ENCODE data around the gene GSTT2.
"Not testable (repeated sequence)": the region's sequence is repeated elsewhere in the genome, so short reads cannot be mapped to it uniquely, and the experiment has no call there.

Gene GSTT2

DNA sequence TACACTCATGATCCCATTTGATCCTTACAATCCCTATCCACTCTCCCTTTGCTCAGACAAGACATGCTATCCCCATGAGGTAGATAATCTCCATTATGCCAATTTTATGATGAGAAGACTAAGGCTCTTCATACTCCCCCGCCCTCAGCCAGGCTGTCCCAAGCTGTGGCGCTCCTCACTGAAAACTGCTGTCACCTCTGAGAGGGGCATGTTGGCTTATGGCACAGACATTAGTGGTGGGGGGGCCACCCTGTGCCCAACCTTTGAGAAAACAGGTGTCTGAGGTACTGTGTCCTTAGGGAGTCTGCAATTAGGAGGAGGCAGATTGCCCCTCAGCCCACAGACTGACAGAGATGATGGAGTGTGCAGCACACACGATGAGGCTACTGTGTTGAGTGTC is 10.9 kb upstream of the GSTT2 start:
- Histone ChIP-seq H2AFZ (ENCODE audit: low read depth) (no peak overlapping the region), H3K4me2 (no peak overlapping the region), H4K20me1 (ENCODE audit: insufficient read depth) (no peaks in the 10 kb centered on the region), H3K79me2 (ENCODE audit: insufficient read depth, low read depth) (no peaks in the 10 kb centered on the region), H3K9ac (no peak overlapping the region), H3K27ac (no peak overlapping the region), H3K4me3 (IDR thresholded peaks at IDR 0.05; ENCODE audit: insufficient read depth, low read depth, low read length) (no peak overlapping the region), H3K4me1 (ENCODE audit: low read depth, poor library complexity, severe bottlenecking) (no peaks in the 10 kb centered on the region), H3K36me3 (ENCODE audit: insufficient read depth) (no peaks in the 10 kb centered on the region), H3K27me3 (ENCODE audit: insufficient read depth, low read depth) (no peaks in the 10 kb centered on the region)
- TF ChIP-seq, protein P1, sequence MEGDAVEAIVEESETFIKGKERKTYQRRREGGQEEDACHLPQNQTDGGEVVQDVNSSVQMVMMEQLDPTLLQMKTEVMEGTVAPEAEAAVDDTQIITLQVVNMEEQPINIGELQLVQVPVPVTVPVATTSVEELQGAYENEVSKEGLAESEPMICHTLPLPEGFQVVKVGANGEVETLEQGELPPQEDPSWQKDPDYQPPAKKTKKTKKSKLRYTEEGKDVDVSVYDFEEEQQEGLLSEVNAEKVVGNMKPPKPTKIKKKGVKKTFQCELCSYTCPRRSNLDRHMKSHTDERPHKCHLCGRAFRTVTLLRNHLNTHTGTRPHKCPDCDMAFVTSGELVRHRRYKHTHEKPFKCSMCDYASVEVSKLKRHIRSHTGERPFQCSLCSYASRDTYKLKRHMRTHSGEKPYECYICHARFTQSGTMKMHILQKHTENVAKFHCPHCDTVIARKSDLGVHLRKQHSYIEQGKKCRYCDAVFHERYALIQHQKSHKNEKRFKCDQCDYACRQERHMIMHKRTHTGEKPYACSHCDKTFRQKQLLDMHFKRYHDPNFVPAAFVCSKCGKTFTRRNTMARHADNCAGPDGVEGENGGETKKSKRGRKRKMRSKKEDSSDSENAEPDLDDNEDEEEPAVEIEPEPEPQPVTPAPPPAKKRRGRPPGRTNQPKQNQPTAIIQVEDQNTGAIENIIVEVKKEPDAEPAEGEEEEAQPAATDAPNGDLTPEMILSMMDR (conservative IDR thresholded peaks at IDR 0.05; ENCODE audit: low read depth, low read length): no peak

DNA sequence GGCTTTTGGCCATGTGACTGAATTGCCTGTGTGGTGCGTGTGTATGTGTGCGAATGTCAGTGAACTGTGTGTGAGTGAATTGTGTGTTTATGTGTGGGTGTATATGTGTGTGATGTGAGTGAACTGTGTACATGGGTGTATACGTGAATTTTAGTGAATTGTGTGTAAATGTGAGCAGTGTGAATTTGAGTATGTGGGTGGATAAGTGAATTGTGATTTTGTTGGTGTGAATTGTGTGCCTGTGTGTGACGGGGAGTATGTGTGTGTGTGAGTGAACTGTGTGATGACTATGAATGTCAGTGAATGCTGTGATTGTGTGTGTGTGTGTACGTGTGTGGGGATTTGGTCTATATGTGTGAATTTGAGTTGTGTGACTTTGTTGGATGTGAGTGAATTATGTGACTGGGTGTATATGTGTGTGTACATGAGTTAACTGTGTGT is 9.7 kb upstream of the GSTT2 start:
- Histone ChIP-seq H3K4me3 (IDR thresholded peaks at IDR 0.05; ENCODE audit: insufficient read depth, low read depth, low read length) (no peak overlapping the region), H4K20me1 (ENCODE audit: insufficient read depth) (no peaks in the 10 kb centered on the region), H2AFZ (ENCODE audit: low read depth) (no peak overlapping the region), H3K79me2 (ENCODE audit: insufficient read depth, low read depth) (no peaks in the 10 kb centered on the region), H3K27me3 (ENCODE audit: insufficient read depth, low read depth) (no peaks in the 10 kb centered on the region), H3K4me1 (ENCODE audit: low read depth, poor library complexity, severe bottlenecking) (no peaks in the 10 kb centered on the region), H3K27ac (no peak overlapping the region), H3K9ac (no peak overlapping the region), H3K4me2 (no peak overlapping the region), H3K36me3 (ENCODE audit: insufficient read depth) (no peaks in the 10 kb centered on the region)
- TF ChIP-seq, protein P1 (conservative IDR thresholded peaks at IDR 0.05; ENCODE audit: low read depth, low read length): no peak

DNA sequence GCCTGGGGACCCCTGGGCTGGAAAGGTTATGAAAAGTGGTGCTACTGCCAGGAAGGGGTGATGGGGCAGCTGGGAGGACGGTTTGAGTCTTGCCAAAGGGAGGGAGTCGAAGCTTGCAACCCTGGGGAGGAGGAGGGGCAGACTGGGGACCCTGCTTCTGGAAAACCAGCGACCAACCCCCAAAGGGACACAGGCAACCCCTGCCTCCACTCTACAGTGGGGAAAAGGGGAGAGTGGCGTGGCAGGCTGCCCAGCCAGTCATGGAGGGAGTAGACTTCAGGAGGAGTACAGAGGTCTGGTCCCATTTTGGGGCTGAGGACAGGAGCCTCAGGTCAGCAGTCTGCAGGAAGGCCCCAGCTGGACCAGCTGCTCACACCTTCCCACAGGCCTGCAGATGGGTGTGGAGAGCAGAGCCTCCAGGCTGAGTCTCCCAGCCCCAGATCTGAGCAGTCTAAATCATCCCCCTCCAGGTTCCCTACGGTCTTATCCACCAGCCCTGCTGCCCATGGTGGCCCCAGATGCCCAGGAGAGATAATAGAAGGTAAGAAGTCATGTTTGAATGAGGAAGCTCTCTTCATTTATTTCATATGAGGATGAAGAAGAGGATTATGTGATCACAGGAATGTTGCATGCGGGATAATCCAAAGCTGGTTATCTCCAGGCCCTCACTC is 9.0 kb upstream of the GSTT2 start:
- Histone ChIP-seq H3K36me3 (ENCODE audit: insufficient read depth) (no peaks in the 10 kb centered on the region), H3K4me1 (ENCODE audit: low read depth, poor library complexity, severe bottlenecking) (no peaks in the 10 kb centered on the region), H3K79me2 (ENCODE audit: insufficient read depth, low read depth) (no peaks in the 10 kb centered on the region), H4K20me1 (ENCODE audit: insufficient read depth) (no peaks in the 10 kb centered on the region), H3K4me3 (IDR thresholded peaks at IDR 0.05; ENCODE audit: insufficient read depth, low read depth, low read length) (no peak overlapping the region), H3K9ac (no peak overlapping the region), H3K27me3 (ENCODE audit: insufficient read depth, low read depth) (no peaks in the 10 kb centered on the region), H3K4me2 (no peak overlapping the region), H2AFZ (ENCODE audit: low read depth) (no peak overlapping the region), H3K27ac (no peak overlapping the region)
- TF ChIP-seq, protein P1 (conservative IDR thresholded peaks at IDR 0.05; ENCODE audit: low read depth, low read length): no peak

DNA sequence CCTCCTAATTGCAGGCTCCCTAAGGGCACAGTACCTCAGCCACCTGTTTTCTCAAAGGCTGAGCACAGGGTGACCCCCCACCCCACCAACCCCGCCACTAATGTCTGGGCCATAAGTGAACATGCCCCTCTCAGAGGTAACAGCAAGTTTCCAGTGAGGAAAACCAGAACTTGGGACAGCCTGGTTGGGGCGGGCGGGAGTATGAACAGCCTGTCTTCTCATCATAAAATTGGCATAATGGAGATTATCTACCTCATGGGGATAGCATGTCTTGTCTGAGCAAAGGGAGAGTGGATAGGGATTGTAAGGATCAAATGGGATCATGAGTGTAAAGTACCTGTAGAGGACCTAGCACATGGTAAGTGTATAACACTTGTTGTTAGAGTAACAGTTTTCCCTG is 8.0 kb upstream of the GSTT2 start:
- H2AFZ ChIP-seq (ENCODE audit: low read depth); H3K27ac ChIP-seq; H3K79me2 ChIP-seq (ENCODE audit: insufficient read depth, low read depth); H3K4me3 ChIP-seq (IDR thresholded peaks at IDR 0.05; ENCODE audit: insufficient read depth, low read depth, low read length); H3K36me3 ChIP-seq (ENCODE audit: insufficient read depth); H4K20me1 ChIP-seq (ENCODE audit: insufficient read depth); H3K4me1 ChIP-seq (ENCODE audit: low read depth, poor library complexity, severe bottlenecking); H3K4me2 ChIP-seq; H3K27me3 ChIP-seq (ENCODE audit: insufficient read depth, low read depth); H3K9ac ChIP-seq: not testable (repeated sequence)

DNA sequence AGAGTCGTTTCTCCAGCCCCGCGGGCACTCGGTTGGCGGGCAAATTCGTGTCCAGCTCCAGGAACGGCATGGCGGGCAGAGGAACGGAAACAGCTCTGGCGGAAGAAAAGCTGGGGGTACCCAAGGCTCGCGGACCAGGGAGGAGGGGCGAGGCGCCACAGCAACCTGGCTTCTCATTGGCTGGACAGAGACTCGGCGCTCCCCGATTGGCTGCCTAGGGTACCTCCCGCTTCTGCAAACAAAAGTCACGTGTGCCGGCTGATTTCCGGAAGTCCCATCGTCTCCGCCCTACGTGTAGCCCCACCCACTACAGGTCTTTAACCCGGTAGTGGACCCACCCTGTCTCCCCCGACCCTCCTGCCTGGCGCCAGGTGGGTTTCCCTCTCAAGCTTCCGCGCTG is 5.6 kb upstream of the GSTT2 start, which contains the start of gene DDT:
DDT (minus strand) TSS at position 97 of the 400 bp plus-strand sequence; CDS start at position 70, 27 bp downstream.
- not testable (repeated sequence) for H3K27me3 ChIP-seq (ENCODE audit: insufficient read depth, low read depth); H4K20me1 ChIP-seq (ENCODE audit: insufficient read depth); H3K9ac ChIP-seq; H2AFZ ChIP-seq (ENCODE audit: low read depth); H3K4me1 ChIP-seq (ENCODE audit: low read depth, poor library complexity, severe bottlenecking); H3K4me3 ChIP-seq (IDR thresholded peaks at IDR 0.05; ENCODE audit: insufficient read depth, low read depth, low read length); H3K27ac ChIP-seq; H3K79me2 ChIP-seq (ENCODE audit: insufficient read depth, low read depth); H3K36me3 ChIP-seq (ENCODE audit: insufficient read depth); H3K4me2 ChIP-seq

DNA sequence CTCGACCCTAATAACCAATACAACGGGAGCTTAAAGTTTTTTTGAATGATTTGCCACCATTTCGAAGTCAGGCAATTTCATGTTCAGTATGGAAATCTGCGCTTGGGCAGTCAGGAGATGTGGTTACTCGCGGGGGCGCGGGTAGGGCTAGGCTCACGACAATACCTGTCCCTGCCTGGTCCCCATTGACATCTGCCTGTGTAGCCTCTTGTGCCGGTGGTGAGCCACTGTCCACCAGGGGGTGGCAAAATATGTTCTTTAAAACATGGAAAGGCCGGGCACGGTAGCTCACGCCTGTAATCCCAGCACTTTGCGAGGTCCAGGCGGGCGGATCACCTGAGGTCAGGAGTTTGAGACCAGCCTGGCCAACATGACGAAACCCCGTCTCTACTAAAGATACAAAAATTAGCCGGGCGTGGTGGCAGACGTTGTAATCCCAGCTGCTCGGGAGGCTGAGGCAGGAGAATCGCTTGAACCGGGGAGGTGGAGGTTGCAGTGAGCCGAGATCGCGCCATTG is 5.0 kb upstream of the GSTT2 start:
- not testable (repeated sequence) for H3K9ac ChIP-seq; H3K27ac ChIP-seq; H3K4me1 ChIP-seq (ENCODE audit: low read depth, poor library complexity, severe bottlenecking); H3K4me3 ChIP-seq (IDR thresholded peaks at IDR 0.05; ENCODE audit: insufficient read depth, low read depth, low read length); H3K27me3 ChIP-seq (ENCODE audit: insufficient read depth, low read depth); H3K4me2 ChIP-seq; H2AFZ ChIP-seq (ENCODE audit: low read depth); H3K36me3 ChIP-seq (ENCODE audit: insufficient read depth); H3K79me2 ChIP-seq (ENCODE audit: insufficient read depth, low read depth); H4K20me1 ChIP-seq (ENCODE audit: insufficient read depth)

DNA sequence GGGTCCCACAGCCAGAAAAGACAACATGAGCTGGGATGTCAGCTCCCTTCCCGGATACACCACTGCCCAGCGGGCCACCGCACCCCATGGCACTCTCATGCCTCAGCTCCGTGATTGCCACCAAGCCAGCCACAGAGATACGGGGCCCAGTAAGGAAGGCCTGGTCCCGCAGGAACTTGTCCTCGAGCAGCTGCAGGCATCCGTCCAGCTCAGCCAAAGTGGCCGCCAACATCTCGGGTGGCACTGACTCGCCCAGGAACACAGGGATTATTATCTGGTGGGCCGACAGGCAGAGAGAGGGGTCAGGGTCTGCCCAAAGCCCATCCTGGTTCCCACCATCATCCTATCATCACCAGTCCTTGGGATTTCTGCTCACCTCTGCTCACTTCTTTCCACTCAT is 2.6 kb upstream of the GSTT2 start:
- not testable (repeated sequence) for H3K4me2 ChIP-seq; H2AFZ ChIP-seq (ENCODE audit: low read depth); H3K36me3 ChIP-seq (ENCODE audit: insufficient read depth); H3K4me3 ChIP-seq (IDR thresholded peaks at IDR 0.05; ENCODE audit: insufficient read depth, low read depth, low read length); H3K4me1 ChIP-seq (ENCODE audit: low read depth, poor library complexity, severe bottlenecking); H3K27ac ChIP-seq; H3K9ac ChIP-seq; H3K27me3 ChIP-seq (ENCODE audit: insufficient read depth, low read depth); H3K79me2 ChIP-seq (ENCODE audit: insufficient read depth, low read depth); H4K20me1 ChIP-seq (ENCODE audit: insufficient read depth)

DNA sequence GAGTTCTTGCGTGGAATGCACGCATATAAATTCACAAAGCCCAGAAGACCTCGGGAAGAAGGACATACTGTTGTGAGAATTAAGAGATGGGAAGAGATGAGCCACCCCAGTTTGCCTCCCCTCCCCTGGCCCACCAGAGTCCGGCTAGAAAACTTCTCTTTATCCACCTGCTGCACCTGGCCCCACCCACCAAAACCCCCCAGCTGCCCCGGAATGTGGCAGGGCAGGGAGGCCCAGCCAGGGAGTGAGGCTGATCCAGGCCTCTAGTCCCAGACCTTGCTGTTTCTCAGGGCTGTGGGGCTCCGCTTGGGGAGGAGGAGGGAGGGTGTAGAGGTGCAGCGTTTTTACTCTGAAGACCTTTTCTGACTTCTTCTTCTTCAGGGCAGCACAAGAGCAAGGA is 633 bp downstream of the GSTT2 start:
- not testable (repeated sequence) for H3K27ac ChIP-seq; H3K79me2 ChIP-seq (ENCODE audit: insufficient read depth, low read depth); H3K36me3 ChIP-seq (ENCODE audit: insufficient read depth); H2AFZ ChIP-seq (ENCODE audit: low read depth); H3K4me3 ChIP-seq (IDR thresholded peaks at IDR 0.05; ENCODE audit: insufficient read depth, low read depth, low read length); H3K4me1 ChIP-seq (ENCODE audit: low read depth, poor library complexity, severe bottlenecking); H3K9ac ChIP-seq; H3K4me2 ChIP-seq; H4K20me1 ChIP-seq (ENCODE audit: insufficient read depth); H3K27me3 ChIP-seq (ENCODE audit: insufficient read depth, low read depth)

All from KMS-11 (cell line).